H1 (cell line): ENCODE measurements around the gene ANKRD6.

Experiments used
- CTCF ChIP-seq, 3 experiments: IDR thresholded peaks; 1 replicate in 2 of 3; 2 replicates in 1 of 3; pipeline versions ENCODE4 v1.5.1 to v1.6.1; 2011; ENCODE audit warnings: low read length in 3 of 3, mild to moderate bottlenecking in 3 of 3, inconsistent platforms in 2 of 3, low read depth in 1 of 3, moderate library complexity in 1 of 3; ENCODE audit not compliant: insufficient read depth in 1 of 3; ENCODE audit errors: control extremely low read depth in 1 of 3
- SIX5 ChIP-seq: IDR thresholded peaks from 2 replicates; pipeline ENCODE4 v1.6.1; 2011; ENCODE audit warnings: mild to moderate bottlenecking, low read depth, low read length
- SP1 ChIP-seq: IDR thresholded peaks from 2 replicates; pipeline ENCODE4 v1.6.1; 2011; ENCODE audit warnings: low read depth, low read length
- SRF ChIP-seq: IDR thresholded peaks from 2 replicates; pipeline ENCODE4 v1.6.1; 2011; ENCODE audit warnings: mild to moderate bottlenecking, low read depth, low read length, moderate library complexity
- TF ChIP-seq, protein P1 (sequence below): IDR thresholded peaks from 2 replicates; pipeline ENCODE4 v1.6.1; 2012; ENCODE audit warnings: inconsistent platforms

GRCh38 chr6:89655122-89655521 lies 222.2 kb downstream of the ANKRD6 start:
- TF ChIP-seq SIX5 (no peak), SRF (no peak), CTCF (IDR thresholded peaks at IDR 0.05; ENCODE audit: control extremely low read depth in 1 of 3, insufficient read depth in 1 of 3, low read depth in 1 of 3, low read length in 3 of 3) (no peak), SP1 (no peak)
- TF ChIP-seq, protein P1, sequence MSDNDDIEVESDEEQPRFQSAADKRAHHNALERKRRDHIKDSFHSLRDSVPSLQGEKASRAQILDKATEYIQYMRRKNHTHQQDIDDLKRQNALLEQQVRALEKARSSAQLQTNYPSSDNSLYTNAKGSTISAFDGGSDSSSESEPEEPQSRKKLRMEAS: no peak
